GM12873 (cell line): ENCODE results near the gene KNOP1.

Experiments used
- TF ChIP-seq, protein P1 (sequence below): IDR thresholded peaks from 2 replicates; pipeline ENCODE4 v1.5.1; 2012; ENCODE audit warnings: low read depth, mild to moderate bottlenecking, moderate library complexity, low read length, control low read depth; ENCODE audit not compliant: insufficient read depth; ENCODE audit errors: missing control alignments

KNOP1 gene

DNA sequence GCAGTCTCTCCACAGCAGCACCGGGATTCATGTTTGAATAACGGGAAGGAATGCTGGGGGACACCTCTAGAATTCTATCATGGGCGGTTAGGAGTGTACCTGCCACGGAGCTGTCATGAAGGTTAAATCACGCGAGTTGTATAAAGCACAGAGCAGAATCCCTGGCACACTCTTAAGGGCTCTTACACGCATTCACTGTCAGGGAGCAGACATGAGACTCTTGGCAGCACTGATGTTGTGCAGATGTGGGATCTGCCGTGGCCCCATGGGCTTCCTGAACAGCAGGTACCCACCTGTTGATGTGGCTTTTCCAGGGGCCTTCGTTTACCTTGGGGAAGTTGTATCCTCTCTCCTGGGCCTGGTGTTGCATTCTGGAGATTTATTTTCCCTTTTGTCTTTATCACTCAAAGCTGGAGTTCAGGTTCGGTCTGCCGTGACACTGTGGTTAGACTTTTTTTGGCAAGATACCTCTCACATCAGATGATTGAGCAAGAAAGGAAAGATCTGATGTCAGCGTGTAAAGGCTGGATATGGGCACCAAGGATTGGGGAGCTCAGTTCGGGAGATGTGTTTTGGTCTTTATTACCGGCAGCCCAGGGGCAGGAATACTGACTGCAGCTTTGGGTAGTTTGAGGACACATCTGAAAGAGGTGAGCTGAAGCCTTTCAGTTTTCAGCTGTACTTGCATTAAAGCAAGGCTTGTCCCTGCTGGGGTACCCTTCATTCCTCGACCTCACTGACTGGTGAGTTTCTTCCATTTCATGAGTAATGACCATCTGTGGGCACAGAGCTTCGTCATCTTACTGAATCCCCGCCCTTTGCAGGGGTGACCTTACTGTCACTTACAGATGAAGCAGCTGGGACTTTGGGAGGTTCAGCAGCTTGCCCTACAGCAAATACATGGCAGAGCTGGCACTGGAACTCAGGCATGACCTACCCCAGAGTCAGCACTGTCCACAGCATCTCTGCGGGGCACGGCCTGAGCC is 19.3 kb downstream of the KNOP1 start:
- TF ChIP-seq, protein P1, sequence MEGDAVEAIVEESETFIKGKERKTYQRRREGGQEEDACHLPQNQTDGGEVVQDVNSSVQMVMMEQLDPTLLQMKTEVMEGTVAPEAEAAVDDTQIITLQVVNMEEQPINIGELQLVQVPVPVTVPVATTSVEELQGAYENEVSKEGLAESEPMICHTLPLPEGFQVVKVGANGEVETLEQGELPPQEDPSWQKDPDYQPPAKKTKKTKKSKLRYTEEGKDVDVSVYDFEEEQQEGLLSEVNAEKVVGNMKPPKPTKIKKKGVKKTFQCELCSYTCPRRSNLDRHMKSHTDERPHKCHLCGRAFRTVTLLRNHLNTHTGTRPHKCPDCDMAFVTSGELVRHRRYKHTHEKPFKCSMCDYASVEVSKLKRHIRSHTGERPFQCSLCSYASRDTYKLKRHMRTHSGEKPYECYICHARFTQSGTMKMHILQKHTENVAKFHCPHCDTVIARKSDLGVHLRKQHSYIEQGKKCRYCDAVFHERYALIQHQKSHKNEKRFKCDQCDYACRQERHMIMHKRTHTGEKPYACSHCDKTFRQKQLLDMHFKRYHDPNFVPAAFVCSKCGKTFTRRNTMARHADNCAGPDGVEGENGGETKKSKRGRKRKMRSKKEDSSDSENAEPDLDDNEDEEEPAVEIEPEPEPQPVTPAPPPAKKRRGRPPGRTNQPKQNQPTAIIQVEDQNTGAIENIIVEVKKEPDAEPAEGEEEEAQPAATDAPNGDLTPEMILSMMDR = no peak

DNA sequence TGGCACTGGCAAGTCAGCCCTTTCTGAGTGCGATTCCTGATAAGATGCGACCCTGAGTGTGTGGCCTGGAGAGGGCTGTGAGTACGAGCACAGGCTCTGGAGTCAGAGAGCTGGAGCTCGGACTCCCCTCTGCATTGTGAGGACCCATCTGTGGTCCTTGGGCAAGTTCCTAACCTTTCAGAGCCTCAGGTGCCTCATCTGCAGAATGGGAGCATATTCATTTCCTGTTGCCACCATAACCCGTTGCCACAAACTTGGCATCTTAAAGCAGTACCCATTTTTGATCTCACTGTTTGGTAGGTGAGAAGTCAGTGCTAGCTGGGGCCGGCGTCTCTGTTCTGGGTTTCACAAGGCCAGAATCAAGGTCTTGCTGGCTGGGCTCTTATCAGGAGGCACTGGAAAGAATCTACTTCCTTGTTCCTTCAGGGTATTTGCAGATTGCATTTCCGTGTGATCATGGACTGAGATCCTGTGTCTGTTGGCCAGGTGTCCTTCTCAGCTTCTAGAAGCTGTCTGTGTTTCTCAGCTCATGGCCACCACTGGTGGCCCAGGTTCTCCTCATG is 20.2 kb downstream of the KNOP1 start:
- TF ChIP-seq, protein P1 = no peak

DNA sequence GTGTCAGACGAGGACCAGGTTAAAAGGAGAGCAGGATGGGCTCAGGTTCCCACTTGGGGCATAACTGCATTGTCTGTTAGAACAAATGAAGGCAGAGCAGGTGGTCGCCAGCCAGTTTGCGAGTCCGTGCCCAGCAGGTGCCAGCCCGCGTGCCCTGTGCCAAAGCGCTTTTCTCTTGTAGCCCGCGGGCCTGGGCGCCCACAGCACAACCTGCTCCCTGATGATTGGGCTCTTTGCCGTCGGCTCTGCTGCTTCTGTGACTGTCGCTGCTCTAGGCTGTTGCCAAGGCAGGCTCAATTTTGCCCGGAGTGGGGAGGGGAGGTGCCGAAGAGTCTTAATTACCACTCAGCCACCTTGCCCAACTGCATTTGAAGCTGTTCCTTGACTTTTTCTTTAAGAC is 21.1 kb downstream of the KNOP1 start:
- TF ChIP-seq, protein P1 = no peak

DNA sequence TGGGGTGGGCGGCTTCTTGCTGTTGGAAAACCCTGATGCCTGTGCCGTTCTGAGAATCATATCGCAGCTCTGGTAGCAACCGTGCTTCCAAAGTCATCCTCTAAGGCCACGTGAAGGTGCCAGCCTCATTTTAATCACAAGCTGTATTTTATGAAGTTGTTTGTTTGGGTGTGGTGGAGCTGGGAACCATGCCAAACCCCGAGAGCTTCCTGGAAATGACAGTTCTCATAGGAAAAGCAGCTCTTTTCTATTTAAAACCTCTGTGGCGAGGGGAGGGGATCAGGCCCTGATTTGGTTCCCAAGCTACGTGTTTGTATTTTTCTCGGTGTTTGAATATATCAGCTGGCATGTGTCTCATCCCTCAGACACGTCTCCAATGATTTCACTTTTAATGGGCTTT is 21.7 kb downstream of the KNOP1 start:
- TF ChIP-seq, protein P1 = no peak

DNA sequence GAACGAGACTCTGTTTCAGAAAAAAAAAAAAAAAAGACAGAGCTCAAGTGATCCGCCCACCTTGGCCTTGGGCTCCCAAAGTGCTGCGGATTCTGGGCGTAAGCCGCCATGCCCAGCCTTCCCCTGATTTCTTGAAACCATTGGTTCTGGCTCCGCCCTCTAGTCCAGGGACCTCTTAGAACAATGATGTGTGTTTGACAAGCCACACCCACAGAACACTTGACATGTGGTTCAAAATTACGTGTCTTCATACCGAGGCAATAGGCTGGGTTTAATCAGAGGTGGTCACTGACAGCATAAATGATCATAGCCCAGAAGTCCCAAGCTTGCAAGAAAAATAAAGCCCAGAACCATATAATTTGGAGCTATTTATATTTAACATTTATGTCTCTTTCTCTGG is 23.0 kb downstream of the KNOP1 start:
- TF ChIP-seq, protein P1 = no peak

DNA sequence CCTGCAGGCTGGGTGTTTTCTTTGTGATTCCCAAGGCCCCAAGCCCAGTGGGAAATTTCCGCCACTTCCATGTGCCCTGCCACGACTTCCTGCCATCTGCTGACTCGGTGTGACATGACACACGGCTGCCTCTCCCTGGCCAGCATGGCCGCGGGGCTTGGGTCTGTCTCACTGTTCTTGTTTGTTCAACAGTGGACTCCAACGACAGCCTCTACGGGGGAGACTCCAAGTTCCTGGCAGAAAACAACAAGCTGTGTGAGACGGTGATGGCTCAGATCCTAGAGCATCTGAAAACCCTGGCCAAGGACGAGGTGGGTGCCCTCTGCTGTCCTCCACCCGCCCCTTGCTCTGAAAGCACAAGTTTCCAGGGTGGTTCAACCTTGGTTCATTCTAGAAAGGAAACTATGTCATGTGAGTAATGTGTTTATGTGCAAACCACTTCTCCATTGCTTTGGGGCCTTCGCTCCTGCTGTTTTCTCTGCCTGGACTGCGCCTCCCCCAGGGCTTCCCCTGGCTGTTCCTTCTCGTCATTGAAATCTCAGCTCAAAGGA is 26.8 kb downstream of the KNOP1 start:
- TF ChIP-seq, protein P1 = no peak

DNA sequence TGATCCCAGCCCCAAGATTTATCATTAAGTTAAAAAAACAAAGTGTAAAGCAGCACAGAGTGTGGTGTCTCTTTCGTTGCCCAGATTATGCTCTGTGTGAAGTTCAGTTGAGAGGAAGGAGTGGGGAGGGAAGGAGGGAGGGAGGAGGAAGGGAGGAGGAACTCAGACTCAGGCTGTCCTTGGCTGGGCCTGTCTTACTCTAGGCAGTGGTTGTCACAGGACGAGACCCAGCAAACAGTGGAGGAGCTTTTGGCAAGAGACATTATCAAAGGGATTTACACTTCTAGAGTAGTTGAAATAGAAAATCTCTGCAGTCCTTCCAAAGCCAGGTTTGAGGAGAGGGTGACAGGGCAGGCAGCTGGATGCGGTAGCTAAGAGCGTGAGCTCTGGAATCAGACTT is 27.8 kb downstream of the KNOP1 start:
- TF ChIP-seq, protein P1 = no peak
